Glomerular endothelial cell (primary cell): Measurements from ENCODE around the gene CES3. TPM values are rescaled to one million over a fixed set of nuclear protein-coding genes. Genes with fewer than 3 reads are reported as not detected.
"Not testable (repeated sequence)": the region's sequence is repeated elsewhere in the genome, so short reads cannot be mapped to it uniquely, and the experiment has no call there.

Experiments
- DNase-seq: peaks from one replicate; pipeline ENCODE4 v3.0.0-alpha.2; 2011; ENCODE audit warnings: low read depth, low spot score; ENCODE audit errors: extremely low read depth
- total RNA-seq: library from RNA; depleted of rRNA; stranded (reverse); fragments of >200 nt; gene quantifications from 2 replicates; pipeline ENCODE4 v1.2.3, GENCODE V29; 2015

Gene CES3
- total RNA-seq, 1 donor from 2014 or later: 0.06 TPM

GRCh38 chr16:66926171-66926947 lies 34.7 kb upstream of the CES3 start:
- DNase-seq: no peak

- no peak for DNase-seq
Observed at GRCh38 chr16:66926961-66927436, 34.1 kb upstream of the CES3 start.

- no peak for DNase-seq
Observed at GRCh38 chr16:66927918-66928649, 33.0 kb upstream of the CES3 start.

- no peak for DNase-seq
Observed at GRCh38 chr16:66928702-66929388, 32.2 kb upstream of the CES3 start.

GRCh38 chr16:66930189-66930588 lies 30.9 kb upstream of the CES3 start:
- no peak for DNase-seq

- no peak for DNase-seq
Observed at GRCh38 chr16:66931665-66932064, 29.4 kb upstream of the CES3 start.

- no peak for DNase-seq
Observed at GRCh38 chr16:66932076-66932475, 29.0 kb upstream of the CES3 start.

GRCh38 chr16:66933776-66934137 lies 27.3 kb upstream of the CES3 start:
- DNase-seq: no peak

- no peak for DNase-seq
Observed at GRCh38 chr16:66934138-66934838, 26.8 kb upstream of the CES3 start, which contains the start of gene CIAO2B. TSS of gene CIAO2B (minus strand) at chr16:66934402. CDS start at chr16:66934364, 38 bp downstream.

- DNase-seq: not testable (repeated sequence)
Observed at GRCh38 chr16:66934839-66935313, 26.2 kb upstream of the CES3 start.

GRCh38 chr16:66935314-66936011 lies 25.6 kb upstream of the CES3 start, which contains the start of gene CES2:
TSS of gene CES2 (plus strand) at chr16:66935516. CDS start at chr16:66935636, 120 bp downstream.
- no peak for DNase-seq

GRCh38 chr16:66936462-66936861 lies 24.6 kb upstream of the CES3 start:
- no peak for DNase-seq

- DNase-seq: no peak
Observed at GRCh38 chr16:66936889-66937554, 24.0 kb upstream of the CES3 start.

GRCh38 chr16:66937725-66938337 lies 23.2 kb upstream of the CES3 start:
- DNase-seq: no peak

GRCh38 chr16:66939366-66939765 lies 21.7 kb upstream of the CES3 start:
- DNase-seq: no peak

GRCh38 chr16:66940236-66940635 lies 20.8 kb upstream of the CES3 start:
- no peak for DNase-seq

- DNase-seq: no peak
Observed at GRCh38 chr16:66942981-66943380, 18.1 kb upstream of the CES3 start.

- DNase-seq: no peak
Observed at GRCh38 chr16:66943426-66944053, 17.5 kb upstream of the CES3 start.
